HG03045 (cell line): ENCODE results near the gene EXD3.
A peak's percentile ranks its signal among the peaks of the same experiment; 100 is the strongest.

Experiments used
- ATAC-seq: cut with Tn5 transposase; IDR thresholded peaks from one replicate; pipeline ENCODE4 v1.9.1; 2021; ENCODE audit warnings: mild to moderate bottlenecking, moderate library complexity; ENCODE audit not compliant: unreplicated experiment

The EXD3 gene

GRCh38 chr9:137432687-137433348 is 9.9 kb upstream of the EXD3 start:
- ATAC-seq = no peak

DNA sequence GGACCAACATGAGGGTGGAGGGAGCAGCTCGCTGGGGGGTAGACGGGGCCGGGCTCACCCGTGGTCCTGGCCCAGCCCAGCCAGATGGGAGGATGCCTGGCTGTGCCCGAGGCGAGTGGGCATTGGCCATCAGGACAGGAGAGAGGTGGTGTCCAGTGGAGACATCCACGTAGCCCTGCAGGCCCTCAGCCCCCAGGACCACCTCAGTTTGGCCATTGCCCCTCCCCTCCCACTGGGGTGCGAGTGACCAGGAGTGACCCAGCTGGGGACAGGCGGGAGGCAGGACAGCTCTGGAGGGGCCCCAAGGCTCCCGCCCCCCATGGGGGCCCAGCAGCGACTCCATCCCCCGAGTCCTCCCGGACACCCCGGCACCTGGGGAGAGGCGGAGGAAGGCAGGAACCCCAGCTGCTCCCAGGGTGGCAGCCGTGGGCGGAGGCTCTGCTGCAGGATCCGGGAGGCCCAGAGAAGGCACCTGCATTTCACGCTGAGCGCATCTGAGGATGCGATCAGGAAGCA is 8.5 kb upstream of the EXD3 start:
- ATAC-seq = no peak

DNA sequence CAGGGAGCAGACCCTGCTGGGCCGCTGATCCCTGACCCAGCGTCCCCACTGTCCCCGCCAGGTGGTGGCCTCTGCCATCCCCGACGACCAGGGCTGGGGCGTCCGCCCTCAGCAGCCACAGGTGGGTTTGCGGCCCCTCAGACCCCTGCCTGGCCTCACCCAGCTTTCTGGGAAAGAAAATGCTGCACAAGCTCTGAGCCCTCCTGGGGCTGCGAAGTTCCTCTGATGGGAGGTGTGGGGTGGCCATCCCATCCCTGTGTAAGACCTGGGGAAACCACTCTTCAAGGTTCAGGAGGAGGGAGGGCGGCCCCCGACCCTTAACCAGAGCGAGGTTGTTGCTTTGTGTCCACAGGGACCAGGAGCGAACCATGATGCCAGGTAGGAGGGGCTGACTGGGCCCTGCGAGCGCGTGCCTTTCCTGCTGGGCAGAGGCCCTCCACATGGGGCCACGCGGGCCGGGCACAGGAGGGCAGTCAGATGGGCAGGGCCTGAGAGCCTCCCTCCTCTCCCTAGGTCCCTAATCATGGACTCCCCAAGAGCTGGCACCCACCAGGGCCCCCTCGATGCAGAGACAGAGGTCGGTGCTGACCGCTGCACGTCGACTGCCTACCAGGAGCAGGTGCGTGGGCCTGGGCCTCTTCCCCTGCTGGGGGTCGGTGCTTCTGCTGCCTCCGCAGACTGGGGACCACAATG is 7.9 kb upstream of the EXD3 start:
- no peak for ATAC-seq

DNA sequence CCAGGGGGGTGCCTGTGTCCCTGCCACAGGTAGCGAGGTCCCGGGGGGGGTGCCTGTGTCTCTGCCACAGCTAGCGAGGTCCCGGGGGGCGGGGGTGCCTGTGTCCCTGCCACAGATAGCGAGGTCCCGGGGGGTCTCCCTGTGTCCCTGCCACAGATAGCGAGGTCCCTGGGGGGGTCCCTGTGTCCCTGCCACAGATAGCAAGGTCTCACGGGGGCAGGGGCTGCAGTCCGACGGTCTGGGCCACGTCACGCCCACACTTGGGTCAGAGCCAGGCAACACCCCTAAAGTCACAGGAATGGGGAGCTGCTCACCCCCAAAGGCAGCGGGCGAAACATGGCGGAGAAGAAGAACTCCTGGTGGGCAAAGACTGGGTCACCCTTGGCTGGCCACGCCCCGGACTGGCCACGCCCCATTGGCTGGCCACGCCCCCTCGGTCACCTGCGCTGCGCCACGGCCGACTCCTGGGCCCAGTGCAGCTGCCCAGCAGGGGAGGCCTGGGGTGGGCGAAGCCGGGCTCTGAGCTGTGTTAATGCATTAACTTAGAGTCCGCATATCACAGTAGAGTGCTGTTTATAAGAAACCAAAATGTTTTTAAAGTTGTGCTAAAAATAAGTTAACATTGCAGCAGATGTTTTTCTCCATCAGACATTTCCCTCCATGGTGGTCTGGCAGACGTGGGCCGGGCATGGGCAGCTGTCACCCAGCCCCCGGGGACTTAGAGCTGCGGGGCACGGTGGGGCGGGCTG is 7.2 kb upstream of the EXD3 start:
- ATAC-seq = no peak

GRCh38 chr9:137429546-137429890 is 6.6 kb upstream of the EXD3 start:
- no peak for ATAC-seq

DNA sequence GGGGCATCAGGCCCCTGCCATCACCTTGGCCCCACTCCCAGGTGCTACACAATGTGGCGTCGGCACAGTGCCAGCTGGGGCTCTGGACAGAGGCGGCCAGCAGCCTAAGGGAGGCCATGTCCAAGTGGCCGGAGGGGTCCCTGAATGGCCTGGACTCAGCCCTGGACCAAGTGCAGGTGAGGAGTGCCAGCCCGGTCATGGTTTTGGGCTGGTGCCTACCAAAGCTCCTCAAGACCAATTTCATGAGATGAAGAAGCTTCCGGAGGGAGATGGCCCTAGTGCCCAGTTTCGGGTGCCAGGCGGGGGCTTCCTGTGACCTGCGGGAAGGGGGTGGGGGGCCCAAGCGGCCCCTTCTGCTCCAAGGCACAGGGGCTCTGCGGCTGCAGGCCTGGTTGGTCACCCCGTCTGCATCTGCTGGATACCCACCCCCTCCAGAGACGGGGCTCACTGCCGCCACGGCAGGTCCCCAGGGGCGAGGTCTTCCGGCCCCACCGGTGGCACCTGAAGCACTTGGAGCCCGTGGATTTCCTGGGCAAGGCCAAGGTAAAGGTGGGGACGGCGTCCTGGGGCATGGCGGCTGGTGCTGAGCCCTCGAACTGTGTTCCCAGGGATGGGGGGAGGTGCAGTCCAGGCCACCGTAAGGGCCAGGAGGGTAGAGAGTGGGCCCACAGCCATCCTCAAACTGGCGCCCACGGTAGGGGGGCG is 6.0 kb upstream of the EXD3 start:
- ATAC-seq = no peak

- no peak for ATAC-seq
Measured at GRCh38 chr9:137428311-137428630, 5.3 kb upstream of the EXD3 start.

- ATAC-seq = no peak
Measured at GRCh38 chr9:137427454-137428310, 4.7 kb upstream of the EXD3 start.

DNA sequence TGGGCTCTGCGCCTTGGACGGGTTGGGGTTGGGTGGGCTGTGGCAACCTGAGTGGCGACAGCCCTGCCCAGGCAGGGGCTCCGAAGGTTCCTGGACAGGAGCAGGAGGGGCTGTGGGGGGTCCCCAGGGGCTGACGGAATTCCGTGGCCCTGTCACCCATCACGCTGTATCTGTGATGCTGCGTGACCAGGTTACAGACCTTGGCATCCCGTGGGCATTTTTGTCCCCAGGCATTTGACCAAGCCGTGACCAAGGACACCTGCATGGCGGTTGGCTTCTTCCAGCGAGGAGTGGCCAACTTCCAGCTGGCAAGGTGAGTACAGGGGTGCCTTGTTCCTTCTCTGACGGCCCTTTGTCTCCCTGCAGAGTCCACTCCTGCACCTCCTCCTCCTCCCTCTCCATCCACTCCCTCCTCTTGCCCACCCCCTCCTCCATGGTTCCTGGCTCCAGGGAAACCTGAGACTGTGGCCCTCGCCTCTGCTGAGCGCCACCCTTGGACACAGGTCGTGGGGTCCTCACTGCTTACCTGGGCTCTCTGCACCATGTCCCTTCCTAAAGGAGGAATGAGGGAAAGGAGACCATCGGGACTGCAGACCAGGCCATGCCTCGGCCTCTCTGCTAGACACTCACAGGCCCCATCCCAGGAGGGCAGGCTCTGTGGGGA is 3.2 kb upstream of the EXD3 start:
- ATAC-seq = no peak

- peak; percentile 24 for ATAC-seq
Measured at GRCh38 chr9:137423514-137424291, 741 bp upstream of the EXD3 start.

DNA sequence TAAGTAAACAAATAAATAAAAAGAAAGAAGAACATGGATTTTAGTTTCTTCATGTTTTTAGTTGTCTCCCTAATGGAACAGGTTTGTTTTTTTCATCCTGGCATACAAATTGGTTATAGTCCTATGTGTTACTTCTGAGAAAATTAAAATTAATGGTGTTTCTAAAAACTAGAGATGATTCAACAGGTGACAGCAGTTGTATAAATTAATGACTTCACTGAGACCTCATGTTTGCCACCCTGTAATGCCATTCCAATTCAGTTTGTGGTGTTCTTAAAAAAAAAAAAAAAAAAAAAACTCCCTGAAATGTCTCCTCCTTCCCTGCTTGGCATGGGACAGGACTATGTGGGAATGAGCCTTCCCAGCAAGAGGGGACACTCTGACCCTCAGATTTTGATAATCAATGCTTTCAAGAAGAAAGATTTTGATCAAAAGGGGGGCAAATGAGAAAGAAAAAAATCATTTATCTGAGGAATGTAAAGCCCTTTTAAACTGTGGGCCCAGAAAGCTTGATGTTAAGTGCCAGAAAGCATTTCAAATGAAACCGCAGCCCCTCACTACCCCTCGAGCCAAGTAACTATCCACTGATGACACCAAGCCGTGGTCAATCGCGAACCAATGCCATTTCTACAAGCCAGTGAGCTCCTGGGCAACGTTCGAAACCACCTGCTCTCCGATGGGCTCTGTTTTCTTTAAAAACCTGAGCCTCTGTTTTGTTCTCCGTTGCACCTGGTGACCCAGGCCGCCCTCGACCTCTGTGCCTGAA is 941 bp downstream of the EXD3 start:
- ATAC-seq = no peak

GRCh38 chr9:137417161-137418021 is 5.6 kb downstream of the EXD3 start:
- ATAC-seq = no peak

- no peak for ATAC-seq
Measured at GRCh38 chr9:137416563-137417151, 6.3 kb downstream of the EXD3 start.

DNA sequence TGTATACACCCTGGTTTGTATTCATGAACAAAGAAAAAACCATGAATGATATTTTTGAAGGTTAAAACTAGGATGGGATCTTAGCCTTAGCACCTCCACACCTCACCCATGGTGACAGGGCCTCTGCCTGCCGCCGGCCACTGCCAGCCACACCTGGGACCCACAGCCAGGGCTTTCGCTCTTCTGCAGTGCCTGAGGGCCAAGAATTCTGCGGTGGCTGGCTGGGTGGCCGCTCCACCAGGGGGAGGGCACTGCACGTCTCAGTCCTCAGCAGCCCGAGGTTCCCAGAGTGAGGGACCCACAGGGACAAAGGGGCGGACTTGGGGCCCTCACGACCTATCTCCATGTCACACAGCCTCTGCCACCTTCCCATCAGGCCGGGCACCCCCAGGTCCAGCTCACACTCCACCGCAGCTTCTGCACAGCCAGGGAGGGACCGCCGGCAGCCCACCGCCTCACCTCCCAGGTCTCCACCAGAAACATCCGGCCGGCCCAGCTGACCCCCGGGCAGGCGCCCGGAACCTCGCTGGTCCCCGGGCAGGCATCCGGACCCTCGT is 6.9 kb downstream of the EXD3 start:
- no peak for ATAC-seq

DNA sequence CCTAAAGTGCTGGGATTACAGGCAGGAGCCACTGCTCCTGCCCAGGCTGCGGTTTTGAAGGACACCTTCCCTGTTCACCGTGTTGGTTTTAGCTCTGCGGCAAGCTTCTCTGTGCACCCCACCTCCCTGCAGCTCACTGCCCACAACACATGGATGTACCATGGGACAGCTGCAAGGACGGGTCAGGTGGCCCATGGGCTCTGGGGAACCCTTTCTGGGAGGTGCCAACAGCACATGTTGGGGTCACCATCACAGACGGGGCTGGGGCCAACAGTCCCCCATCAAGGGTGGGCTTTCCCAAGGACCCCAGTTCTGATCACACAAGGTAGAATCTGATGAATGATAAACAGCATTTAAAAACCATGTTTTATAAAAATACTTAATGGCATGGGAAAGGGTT is 7.5 kb downstream of the EXD3 start:
- ATAC-seq = no peak

DNA sequence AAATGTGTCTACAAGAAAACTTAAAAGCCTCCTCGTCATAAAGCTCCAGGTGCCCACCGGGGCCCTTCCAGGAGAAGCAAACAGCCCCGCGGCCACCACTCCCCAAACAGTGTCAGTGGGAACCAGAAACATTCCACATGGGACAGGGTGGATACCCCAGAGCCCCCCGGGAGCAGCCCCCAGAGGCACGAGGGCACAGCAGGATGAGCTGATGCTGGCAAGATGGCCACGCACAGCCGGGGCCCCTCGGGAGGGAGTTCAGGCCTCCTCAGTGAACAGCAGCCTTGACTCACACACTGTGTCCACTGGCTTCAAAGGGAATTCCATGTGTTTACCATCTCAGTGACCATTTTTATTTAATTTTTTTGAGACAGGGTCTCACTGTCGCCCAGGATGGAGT is 10.5 kb downstream of the EXD3 start:
- no peak for ATAC-seq
